ENCODE data around the gene ANP32A.
A peak's percentile ranks its signal among the peaks of the same experiment; 100 is the strongest.

ANP32A gene

DNA sequence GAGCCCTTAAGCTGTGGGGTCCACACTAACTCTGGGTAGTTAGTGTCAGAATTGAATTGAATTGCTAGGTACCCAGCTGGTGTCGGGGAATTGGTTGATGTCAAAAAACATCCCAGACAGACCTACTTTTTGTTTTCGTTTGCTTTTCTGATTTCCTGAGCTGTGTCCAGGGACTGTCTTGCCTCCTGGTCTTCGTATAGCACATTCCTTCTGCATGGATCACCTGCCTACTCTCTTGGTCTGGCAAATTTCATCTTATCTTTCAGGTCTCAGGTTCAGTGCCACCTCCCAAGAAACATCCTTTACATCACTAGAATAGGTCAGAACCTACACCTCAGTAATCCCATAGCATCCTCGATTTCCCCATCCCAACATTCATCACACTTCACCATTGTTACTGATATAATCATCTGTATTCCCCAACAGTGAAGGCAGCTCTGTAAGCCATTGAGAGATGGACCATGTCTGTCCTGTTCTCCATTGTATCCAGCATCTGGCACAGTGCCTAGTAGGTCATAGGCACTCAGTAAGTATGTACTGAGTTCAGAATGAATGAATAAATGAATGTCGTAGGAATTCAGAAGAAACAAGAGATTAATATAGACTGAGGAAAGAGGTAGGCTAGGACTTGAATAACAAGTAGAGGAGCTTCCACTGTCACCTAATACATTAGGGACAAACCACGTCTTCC, 81.2 kb downstream of the ANP32A start:
- peak; percentile 55 for DNase-seq

DNA sequence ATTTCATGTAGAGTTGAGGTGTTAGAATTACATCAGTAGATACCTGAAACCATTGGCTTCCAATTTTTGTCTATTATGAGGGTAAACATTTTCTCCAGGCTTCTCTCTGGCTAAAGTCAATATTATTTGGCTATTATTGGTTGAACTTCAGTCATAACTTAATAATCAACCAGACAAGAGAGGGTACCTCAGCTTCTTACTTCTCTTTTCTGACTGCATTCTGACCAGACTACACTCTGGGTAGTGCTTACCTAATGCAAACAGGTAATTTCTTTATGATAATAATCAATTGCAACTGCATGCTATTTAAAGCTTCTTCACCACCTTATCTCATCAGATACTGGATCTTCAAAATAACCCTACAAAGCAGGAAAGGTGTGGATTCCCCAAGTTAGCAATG, 85.1 kb downstream of the ANP32A start:
- no peak for DNase-seq

DNA sequence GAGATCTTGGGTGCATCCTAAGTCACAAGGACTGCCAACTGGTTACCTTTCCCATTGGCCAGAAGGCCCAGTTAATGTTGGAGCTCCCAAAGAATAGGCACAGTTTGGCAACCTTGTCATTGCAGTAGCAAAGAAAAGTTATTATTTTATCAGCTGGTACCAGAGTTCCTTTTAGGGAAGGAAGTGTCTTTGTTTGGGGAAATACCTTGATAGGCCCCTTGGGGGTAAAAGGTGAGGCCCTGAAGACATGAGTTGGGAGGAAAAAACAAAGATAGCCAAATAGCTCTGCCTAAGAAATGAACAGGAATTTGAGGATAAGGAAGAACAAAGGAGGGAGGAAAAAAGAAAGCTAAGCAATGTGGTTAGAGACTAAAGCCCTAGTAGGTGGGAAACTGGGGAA, 85.8 kb downstream of the ANP32A start:
- no peak for DNase-seq

DNA sequence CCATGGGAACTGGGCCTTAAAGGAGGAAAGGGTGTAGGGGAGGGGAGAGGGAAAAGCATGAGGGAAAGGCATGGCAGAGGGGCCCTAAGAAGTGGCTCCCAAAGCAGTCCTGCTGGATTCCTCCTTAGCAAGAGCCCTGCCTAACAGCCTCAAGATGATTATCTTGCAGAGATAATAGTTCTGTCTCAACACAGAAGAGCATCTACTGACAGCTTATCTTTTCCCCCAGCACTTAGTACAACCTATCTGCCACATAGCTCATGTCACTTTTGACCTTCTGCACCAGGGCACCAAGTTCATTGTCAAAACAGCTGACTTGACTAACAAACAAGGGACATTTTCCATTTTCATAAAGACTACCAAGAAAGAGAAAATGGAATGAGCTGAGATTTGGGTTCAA, 86.3 kb downstream of the ANP32A start:
- DNase-seq: no peak

DNA sequence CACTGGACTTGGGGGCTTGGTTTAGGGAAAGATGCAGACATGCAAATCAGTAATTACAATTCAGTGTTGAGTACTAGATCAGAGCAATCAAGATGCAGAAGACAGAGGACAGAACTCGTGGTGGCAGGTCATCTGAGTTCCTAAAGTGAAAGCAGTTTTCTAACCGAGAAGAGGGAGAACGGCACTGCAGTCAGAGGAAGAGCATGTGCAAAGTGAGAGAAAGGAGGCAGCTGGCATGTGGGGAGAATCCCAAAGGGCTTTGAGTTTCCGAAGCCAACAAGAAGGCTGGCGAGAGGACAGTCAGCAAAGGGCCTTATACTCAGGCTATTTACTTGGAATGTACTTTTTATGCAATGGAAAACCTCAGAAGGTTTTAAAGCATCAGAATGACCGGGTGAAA, 87.0 kb downstream of the ANP32A start:
- DNase-seq: no peak

DNA sequence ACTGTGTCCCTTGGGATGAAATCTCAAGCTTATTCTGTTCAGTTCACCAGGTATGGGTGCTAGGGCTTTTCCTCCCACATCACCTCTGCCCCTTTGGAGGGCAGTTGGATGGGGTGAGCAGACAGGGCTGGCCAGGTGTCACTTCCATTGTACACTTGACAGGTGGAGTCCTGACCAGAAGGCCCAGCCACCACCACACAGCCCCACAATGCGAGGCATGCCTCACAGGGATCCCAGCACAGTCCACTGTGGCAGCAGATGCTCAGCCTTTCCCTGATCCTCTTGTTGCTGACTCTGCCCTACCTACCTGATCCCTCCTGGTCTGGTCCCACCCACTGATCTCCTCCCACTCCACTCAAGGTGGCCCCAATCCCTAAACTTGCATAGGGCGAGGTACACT, 88.2 kb downstream of the ANP32A start:
- DNase-seq: no peak

DNA sequence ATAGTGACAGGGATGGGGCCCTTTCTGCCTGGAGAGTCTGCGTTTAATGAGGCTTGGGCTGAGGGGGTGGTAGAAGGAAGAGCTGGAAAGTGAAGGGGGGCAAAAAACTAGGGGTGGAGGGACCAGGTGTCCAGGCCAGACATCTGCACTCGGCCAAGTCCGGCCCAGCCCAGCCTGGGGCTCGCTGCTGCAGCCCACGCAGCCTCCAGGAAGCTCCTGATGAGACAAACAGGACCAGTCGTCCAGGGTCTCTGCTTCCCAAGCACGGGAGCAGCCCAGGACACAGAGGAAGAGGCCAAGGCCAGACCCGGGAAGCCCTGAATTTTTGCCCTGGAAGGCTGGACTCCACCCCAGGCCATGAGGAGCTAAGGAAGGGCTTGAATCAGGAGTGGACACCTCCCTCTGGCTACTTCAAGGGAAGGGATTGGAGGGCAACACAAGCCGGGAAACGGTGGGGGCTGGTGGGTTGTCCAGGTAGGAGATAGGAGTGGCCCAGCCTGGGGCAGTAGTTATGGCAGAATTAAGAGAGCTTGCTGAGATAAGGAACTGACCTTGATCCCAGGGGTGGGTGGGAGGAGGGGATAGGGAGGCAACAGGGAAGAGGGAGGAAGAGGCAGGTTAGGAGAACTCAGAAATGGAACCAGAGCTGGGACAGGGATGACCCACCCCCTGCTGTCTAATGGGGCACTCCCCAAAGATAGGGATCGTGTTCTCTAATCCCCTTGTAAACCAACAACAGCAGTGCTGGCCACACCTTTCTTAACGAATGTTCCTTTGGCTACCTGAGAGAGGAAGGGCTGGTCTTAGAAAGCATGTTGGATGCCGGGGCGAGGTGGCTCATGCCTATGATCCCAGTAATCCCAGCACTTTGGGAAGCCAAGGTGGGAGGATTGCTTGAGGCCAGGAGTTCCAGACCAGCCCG, 89.5 kb downstream of the ANP32A start:
- DNase-seq: no peak

DNA sequence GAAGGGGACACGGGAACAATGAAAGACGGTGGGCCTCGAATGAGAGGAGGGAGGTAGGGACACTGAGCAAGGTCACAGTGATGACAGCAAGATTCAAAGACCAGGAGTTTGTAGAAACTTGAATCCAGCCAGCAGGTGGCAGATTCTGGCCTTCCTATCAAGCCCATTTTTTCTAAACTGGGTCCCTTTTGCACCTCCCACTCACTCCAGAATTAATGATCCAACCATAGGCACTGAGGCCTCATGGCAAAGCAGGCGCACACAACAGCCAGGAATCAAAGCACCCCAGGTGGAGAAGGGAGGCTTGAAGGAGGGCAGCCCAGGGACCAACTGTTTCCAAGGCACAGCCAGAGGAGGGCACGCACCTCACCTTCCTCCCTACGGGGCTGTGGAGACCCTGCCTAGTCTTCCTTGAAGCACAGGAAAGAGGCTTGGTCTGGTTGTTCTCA, 90.2 kb downstream of the ANP32A start:
- DNase-seq: peak; percentile 71

DNA sequence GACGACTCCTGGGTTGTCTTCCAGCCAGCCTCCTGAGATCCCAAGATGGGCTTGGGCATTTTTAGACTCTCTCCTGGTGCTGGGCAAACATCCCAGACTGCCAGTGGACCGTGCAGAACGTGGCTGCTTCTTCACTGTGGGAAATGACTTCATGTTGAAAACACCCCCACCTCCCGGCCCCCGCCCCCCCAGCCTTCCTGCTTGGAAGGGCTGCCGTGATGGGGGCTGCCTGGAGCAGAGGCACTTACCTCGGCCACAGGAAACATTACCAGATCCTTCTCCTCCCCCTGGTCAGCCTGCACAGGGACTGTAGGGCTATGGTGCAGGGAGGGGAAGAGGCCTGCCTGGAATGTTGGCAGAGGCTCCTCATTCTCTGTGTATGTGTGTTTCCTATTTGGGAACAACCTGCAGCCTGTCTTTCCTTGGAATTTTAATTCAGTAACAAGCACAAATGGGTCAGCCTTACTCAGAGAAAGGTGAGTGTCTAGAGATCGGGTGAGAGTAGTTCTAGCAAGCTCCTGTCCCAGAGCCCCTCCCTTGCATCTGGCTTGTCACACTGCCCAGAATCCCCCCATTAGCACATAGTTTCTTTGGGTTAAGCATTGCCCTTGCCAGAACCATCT, 90.8 kb downstream of the ANP32A start:
- no peak for DNase-seq

All from midbrain (tissue), 1 donor.